COLO668 (cell line): Measurements from ENCODE around the gene DCXR.

ENCODE experiments used
- DNase-seq: peaks from one replicate; lab custom pipeline; 2025; ENCODE audit not compliant: unreplicated experiment; lab: John Stamatoyannopoulos, UW

The DCXR gene

DNA sequence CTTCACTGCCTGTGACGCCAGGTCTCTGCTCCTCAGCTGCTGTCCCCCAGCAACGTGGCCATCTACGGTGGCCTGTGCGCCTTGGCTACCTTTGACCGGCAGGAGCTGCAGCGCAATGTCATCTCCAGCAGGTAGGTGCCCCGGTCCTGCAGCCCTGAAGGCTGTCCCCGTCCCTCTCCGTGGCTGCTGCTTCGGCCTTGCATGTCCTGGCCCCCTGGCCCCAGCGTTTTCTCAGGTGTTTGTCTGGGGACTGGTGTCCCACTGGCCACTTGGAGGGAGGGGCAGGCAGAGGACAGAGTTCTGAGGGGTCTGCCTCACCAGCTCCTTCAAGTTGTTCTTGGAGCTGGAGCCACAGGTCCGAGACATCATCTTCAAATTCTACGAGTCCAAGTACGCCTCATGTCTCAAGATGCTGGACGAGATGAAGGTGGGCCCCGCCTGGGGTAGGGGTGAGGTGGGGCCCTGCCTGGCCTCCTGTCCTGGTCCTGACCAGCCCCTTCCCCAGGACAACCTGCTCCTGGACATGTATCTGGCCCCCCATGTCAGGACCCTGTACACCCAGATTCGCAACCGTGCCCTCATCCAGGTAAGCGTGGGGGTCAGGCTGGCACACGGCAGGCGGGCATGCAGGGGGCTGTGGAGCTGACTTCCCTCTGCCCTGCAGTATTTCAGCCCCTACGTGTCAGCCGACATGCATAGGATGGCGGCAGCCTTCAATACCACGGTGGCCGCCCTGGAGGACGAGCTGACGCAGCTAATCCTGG is 18.6 kb upstream of the DCXR start:
- no peak for DNase-seq

DNA sequence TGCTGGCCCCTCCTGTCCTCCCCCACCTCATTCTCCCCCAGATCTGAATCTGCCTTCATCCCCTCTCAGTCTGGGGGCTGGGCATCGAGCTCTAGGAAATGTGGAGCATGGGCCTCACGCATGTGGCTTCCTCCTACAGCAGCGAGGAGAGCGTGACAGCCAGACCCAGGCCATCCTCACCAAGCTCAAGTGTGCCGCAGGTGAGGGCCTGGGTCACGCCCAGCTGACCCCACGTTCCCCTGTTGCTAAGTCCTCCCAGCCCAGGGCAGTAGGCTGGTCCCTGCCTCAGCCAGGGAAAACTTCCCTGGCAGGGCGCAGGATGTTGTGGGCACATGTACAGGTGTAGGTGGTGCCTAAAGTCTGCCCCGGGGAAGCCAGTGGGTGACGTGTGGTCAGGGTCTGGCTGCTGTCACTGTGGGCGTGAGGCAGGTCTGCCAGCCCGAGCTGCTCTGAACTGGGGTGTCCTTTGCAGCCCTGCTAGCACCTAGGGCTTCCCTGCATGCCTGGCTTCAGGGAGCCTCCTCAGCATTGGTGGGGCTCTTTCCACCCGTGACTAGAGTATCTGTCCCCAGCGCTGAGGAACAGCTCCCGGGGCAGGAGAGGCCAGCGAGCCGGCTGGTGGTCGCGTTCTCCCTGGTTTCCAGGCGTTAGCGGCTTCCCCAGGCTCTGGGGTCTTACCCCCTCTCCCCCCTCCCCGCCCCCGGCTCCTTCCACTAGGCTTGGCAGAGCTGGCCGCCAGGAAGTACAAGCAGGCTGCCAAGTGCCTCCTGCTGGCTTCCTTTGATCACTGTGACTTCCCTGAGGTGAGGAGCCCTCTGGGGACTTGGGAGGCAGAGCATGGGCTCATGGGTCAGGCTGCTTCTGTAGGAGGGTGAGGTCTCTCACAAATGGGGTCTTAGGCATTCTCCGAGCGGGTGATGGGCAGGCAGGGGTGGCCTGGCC is 17.8 kb upstream of the DCXR start:
- no peak for DNase-seq

GRCh38 chr17:82054351-82055022 is 17.0 kb upstream of the DCXR start:
- no peak for DNase-seq

DNA sequence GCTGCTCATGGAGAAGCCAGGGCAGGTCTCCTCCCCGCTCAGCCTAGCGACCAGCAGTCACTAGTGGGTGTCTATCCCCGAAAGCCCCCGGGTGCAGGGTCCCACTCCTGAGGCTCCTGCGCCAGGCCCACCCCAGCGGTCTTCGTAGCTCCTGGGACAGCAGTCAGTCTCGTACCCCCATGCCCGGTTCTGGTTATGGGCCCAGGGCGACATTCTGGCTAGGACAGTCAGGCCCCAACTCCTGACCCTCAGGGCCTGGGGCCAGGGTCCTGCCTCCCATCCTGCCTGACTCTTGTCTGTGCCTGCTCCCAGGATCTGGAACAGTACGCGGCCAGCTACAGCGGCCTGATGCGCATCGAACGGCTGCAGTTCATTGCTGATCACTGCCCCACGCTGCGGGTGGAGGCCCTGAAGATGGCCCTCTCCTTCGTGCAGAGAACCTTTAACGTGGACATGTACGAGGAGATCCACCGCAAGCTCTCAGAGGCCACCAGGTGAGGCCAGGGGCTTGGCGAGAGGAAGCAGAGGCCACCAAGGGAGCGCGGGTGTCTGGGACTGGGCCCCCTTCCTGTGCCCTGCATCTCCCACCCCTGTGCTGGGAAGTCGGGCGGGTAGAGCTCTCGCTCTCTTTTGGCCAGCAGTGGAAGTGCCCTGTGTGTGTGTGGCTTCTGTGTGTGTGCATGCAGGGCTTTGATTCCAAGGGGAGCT is 16.2 kb upstream of the DCXR start:
- DNase-seq = no peak

GRCh38 chr17:82053130-82053529 is 15.6 kb upstream of the DCXR start:
- no peak for DNase-seq

- DNase-seq = no peak
These were observed 15.2 kb upstream of the DCXR start for GRCh38 chr17:82052638-82053059.

GRCh38 chr17:82051776-82052637 is 14.5 kb upstream of the DCXR start, which contains the start of the genes GPS1 and RFNG:
Gene GPS1, plus strand, starts transcription at chr17:82051898. Its CDS starts 34 bp downstream, at chr17:82051932.
Gene RFNG, minus strand, starts transcription at chr17:82051811. Its CDS starts 45 bp downstream, at chr17:82051766.
- peak; percentile 80 for DNase-seq

GRCh38 chr17:82050761-82051641 is 13.5 kb upstream of the DCXR start:
- DNase-seq = peak; percentile 4

DNA sequence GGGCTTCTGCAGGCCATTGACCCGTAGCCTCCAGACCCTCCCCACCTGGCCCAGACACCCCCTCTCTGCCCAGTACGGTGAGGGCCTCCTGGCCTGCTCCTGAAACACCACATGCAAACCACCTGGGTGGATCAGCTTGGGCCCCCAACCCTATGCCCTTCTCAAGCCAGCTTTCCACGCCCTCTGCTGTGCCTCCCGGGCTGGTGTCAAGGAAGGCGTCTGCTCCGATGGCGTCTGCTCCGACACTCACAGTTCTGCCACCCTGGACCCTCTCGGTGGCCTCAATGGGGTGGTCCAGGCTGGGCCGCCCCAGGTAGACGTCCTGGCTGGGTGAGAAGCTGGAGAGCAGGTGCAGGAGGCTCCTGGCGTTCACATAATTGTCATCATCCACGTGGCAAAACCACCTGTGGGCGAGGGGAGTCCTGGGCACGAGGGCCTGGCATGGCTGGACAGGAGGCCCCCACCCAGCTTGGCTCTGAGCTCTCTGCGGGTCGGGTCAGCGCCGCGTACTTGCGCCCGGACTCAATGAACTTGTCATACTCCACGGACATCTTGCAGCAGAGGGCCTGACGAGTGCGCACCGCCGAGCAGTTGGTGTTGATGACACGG is 12.8 kb upstream of the DCXR start:
- DNase-seq = no peak

DNA sequence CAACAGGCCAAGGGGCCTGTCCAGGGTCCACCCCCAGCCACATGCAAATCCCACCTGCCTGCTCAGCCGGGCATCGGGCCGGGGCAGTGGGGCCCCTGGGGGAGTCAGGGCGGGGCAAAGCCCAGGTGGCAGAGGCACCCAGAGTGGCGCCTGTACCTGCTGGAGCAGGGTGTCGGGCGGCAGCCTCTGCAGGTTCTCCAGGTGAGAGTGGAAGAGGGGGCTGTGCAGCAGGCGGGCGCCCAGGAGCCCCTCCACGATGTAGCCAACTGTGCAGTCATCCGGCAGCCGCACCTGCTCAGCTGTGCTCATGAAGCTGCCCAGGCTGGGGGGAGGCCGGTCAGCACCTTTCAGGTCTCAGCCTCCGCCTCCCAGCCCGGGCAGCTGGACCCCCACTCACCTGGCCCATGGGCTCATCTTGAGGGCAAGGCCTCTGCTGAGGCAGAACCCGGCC is 12.0 kb upstream of the DCXR start:
- no peak for DNase-seq

DNA sequence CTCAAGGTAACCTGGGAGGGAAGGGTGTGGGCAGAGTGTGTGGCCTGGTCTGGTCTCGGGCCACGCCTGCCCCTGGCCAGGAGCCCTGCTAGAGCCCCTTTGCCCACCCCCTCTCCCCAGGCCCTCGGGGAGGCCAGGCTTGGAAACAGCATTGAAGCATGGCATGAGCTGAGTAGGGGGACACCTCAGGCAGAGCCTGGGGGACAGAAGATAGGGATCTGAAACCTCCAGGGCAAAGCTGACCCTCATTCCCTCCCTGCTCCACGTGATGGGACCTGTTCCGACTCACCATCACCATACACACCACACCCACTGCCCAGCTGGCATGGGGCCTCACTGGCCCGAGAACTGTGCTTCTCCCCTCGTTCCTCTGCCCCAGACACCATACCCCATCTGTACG is 11.6 kb upstream of the DCXR start:
- no peak for DNase-seq

DNA sequence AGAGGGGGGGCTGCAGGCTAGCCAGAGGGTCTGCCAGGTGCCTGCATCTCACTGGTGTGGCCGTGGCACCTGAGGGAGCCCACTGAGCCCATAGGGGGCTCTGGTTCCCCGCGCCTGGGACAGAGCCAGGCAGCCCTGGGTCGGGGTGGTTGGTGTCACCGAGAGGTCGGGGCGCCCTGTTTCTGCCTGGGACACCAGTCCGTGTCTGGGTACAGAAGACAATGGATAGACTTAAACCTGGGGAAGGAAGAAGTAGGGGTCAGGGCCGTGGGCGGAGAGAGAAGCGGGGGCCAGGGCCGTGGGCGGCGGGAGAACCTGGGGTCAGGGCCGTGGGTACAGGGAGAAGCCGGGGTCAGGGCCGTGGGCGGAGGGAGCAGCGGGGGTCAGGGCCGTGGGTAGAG is 11.1 kb upstream of the DCXR start:
- no peak for DNase-seq

DNA sequence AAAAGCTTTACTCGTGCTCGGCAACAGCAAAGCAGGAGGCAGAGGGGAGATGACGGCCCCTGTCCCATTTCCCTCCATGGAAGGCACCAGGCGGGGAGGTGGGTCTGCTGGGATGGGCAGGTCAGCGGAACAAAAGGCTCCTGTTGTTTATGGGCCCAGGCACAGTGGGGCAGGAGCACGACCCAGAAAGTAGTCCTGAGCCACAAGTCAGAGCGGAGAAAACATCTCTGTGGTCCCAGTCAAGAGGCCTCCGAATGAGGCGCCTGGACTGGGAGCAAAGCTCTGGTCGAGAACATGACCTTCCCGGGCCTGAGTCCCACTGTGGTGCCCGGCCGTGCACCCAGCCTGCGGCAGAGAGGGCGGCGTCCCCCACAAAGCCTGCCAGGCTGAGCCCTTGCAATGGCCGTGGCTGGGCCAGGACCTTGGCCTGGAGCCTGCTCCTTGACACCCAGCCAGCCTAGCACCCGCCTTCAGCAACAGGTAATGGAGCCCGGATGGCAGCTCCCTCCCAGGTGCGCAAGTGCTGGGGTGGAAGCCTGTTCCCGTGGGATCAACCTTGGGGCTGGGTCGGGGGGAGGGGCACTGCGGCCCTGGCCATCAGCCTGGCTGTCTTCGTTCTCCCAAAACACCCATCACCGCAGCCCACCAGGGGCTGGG is 10.5 kb upstream of the DCXR start:
- no peak for DNase-seq

- no peak for DNase-seq
These were observed 9.9 kb upstream of the DCXR start for GRCh38 chr17:82047379-82047778.

- no peak for DNase-seq
These were observed 9.4 kb upstream of the DCXR start for GRCh38 chr17:82046903-82047302.

GRCh38 chr17:82045936-82046484 is 8.5 kb upstream of the DCXR start:
- DNase-seq = no peak

GRCh38 chr17:82043507-82043906 is 6.0 kb upstream of the DCXR start:
- no peak for DNase-seq
